MCF 10A (cell line): ENCODE data around the gene CDK19. TPM values are rescaled to one million over a fixed set of nuclear protein-coding genes. Genes with fewer than 3 reads are reported as not detected.

Experiments
- BruUV-seq: library from RNA; stranded (reverse); fragments of 400-500 nt; replicated peaks from 2 replicates; lab custom pipeline; 2021; lab: Mats Ljungman, UMichigan
- CTCF ChIA-PET: fragments of 300-600 bp; sonication (Branson Sonifier 250); formaldehyde crosslinking; extraction: SDS; loops from one replicate; lab custom pipeline; 2021; ENCODE audit warnings: antibody characterized with exemption, inconsistent platforms; lab: Yijun Ruan, JAX
- POLR2A ChIA-PET: fragments of 300-600, 350-650 bp; sonication (Branson Sonifier 250); formaldehyde crosslinking; extraction: SDS; loops from one replicate; lab custom pipeline; 2020; ENCODE audit warnings: antibody characterized with exemption, inconsistent platforms; lab: Yijun Ruan, JAX
- DNase-seq: peaks from one replicate; pipeline ENCODE4 v3.0.0-alpha.2; 2018; ENCODE audit not compliant: unreplicated experiment
- H3K27ac Mint-ChIP-seq: one replicate; pipeline ENCODE4 v1.8.0; 2022; ENCODE audit warnings: mild to moderate bottlenecking, low read depth, mixed read lengths; ENCODE audit not compliant: unreplicated experiment
- H3K27me3 Mint-ChIP-seq: one replicate; pipeline ENCODE4 v1.8.0; 2022; ENCODE audit warnings: mixed read lengths; ENCODE audit not compliant: insufficient read depth, unreplicated experiment
- H3K36me3 Mint-ChIP-seq: one replicate; pipeline ENCODE4 v1.8.0; 2022; ENCODE audit warnings: mild to moderate bottlenecking, moderate library complexity, mixed read lengths; ENCODE audit not compliant: insufficient read depth, unreplicated experiment
- H3K4me1 Mint-ChIP-seq: one replicate; pipeline ENCODE4 v1.8.0; 2022; ENCODE audit warnings: mixed read lengths; ENCODE audit not compliant: insufficient read depth, unreplicated experiment
- H3K4me3 Mint-ChIP-seq: one replicate; pipeline ENCODE4 v1.8.0; 2022; ENCODE audit warnings: mild to moderate bottlenecking, moderate library complexity, mixed read lengths; ENCODE audit not compliant: unreplicated experiment
- H3K9me3 Mint-ChIP-seq: one replicate; pipeline ENCODE4 v1.8.0; 2022; ENCODE audit warnings: mixed read lengths; ENCODE audit not compliant: unreplicated experiment
- intact Hi-C: fragments of 100-400 bp; cut with micrococcal nuclease; formaldehyde crosslinking; loops from 2 replicates; pipeline ENCODE4 v1.14.1; 2022
- total RNA-seq: library from RNA; stranded (reverse); gene quantifications from 2 replicates; pipeline ENCODE4 v1.2.3, GENCODE V29; 2022
- TF ChIP-seq, protein P1 (sequence below): fragments of 200-600 bp; IDR thresholded peaks from one replicate; pipeline ENCODE4 v1.8.0; 2022; ENCODE audit warnings: antibody characterized with exemption, mild to moderate bottlenecking; ENCODE audit not compliant: unreplicated experiment

CDK19 gene
- total RNA-seq, 1 experiment from 2014 or later: 10.2 TPM

DNA sequence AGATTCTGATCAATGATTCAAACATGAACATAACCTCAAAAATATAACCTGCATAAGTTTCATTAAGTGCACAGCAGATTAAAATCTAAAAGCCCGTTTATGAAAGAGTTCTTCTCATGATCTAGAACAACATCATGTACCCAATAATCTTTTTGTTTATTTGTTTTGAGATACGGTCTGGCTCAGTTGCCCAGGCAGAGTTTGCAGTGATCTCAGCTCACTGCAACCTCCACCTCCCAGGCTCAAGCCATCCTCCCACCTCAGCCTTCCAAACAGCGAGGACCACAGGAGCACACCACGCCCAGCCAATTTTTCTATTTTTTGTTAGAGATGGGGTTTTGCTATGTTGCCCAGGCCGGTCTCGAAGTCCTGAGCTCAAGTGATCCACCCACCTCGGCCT, 149.7 kb downstream of the CDK19 start:
- intact Hi-C loops: no loop called here
- Mint-ChIP-seq H3K27me3 (no peaks in the 10 kb centered on the region), H3K9me3 (no peaks in the 10 kb centered on the region), H3K4me1 (peaks cover 29% of the 10 kb centered on the region), H3K4me3 (no peak overlapping the region), H3K27ac (no peak overlapping the region), H3K36me3 (no peaks in the 10 kb centered on the region)
- BruUV-seq: no TSS peak
- no peak for DNase-seq
- POLR2A ChIA-PET: no interaction called here
- TF ChIP-seq, protein P1, sequence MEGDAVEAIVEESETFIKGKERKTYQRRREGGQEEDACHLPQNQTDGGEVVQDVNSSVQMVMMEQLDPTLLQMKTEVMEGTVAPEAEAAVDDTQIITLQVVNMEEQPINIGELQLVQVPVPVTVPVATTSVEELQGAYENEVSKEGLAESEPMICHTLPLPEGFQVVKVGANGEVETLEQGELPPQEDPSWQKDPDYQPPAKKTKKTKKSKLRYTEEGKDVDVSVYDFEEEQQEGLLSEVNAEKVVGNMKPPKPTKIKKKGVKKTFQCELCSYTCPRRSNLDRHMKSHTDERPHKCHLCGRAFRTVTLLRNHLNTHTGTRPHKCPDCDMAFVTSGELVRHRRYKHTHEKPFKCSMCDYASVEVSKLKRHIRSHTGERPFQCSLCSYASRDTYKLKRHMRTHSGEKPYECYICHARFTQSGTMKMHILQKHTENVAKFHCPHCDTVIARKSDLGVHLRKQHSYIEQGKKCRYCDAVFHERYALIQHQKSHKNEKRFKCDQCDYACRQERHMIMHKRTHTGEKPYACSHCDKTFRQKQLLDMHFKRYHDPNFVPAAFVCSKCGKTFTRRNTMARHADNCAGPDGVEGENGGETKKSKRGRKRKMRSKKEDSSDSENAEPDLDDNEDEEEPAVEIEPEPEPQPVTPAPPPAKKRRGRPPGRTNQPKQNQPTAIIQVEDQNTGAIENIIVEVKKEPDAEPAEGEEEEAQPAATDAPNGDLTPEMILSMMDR: no peak
- CTCF ChIA-PET: interaction anchor here (0.6 to 0.7 kb wide), 2 partner anchors 13 to 216 kb away, joined by 3 read pairs; no protein-coding TSS in a partner anchor

GRCh38 chr6:110664933-110665332, 150.3 kb downstream of the CDK19 start:
- BruUV-seq: no TSS peak
- Mint-ChIP-seq H3K4me3 (no peak overlapping the region), H3K4me1 (peaks cover 29% of the 10 kb centered on the region), H3K9me3 (no peaks in the 10 kb centered on the region), H3K27me3 (no peaks in the 10 kb centered on the region), H3K36me3 (no peaks in the 10 kb centered on the region), H3K27ac (no peak overlapping the region)
- DNase-seq: no peak
- ChIA-PET CTCF (no interaction called here), POLR2A (no interaction called here)
- TF ChIP-seq, protein P1: no peak
- intact Hi-C loops: no loop called here

DNA sequence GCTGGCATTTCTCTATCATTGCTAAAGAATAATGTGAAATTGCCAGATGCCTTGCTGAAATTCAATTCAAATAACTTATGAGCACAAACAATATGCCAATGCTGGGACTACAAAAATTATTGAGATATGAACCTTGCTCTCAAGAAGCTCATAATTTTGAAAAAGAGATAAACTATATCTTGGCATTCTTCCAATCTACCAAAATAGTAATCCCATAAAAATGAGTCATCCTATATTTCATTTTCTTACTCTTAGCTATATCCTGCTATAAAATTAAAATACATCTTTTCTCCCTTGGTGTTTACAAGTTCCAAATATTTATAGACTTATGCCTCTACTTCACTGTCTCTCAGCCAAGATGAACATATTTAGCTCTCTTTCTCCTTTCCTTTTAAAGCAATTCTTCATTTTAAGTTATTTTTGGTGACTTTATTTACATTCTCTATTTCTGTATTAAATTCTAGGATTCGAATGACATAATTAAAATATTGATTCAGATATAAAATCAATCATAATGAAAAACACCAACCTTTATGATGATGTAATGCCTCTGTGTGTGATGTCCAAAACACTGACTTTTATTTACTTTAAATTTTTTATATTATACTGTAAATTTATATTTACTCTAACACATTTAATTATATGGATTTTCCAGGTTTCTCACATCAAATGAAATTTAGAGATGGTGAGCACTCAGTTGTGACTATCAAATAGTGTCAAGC, 152.6 kb downstream of the CDK19 start:
- peak; percentile 13 for DNase-seq
- POLR2A ChIA-PET: interaction anchor here (0.7 to 2.0 kb wide), 5 partner anchors 8 to 213 kb away, joined by 3 to 13 read pairs (median 3); partner anchors contain the start of genes AMD1 and CDK19
- intact Hi-C loops: no loop called here

GRCh38 chr6:110661414-110661813, 153.9 kb downstream of the CDK19 start:
- intact Hi-C loops: no loop called here
- Mint-ChIP-seq H3K27me3 (no peaks in the 10 kb centered on the region), H3K9me3 (no peaks in the 10 kb centered on the region), H3K4me3 (no peak overlapping the region), H3K27ac (no peak overlapping the region), H3K4me1 (peaks cover 29% of the 10 kb centered on the region), H3K36me3 (no peaks in the 10 kb centered on the region)
- ChIA-PET CTCF (interaction anchor here (1.0 to 1.4 kb wide), 2 partner anchors 9 to 21 kb away, joined by 3 to 6 read pairs; no protein-coding TSS in a partner anchor), POLR2A (interaction anchor here (0.6 to 2.0 kb wide), 5 partner anchors 19 to 214 kb away, joined by 3 to 13 read pairs (median 3); partner anchors contain the start of gene AMD1)
- peak; percentile 73 for DNase-seq
- no TSS peak for BruUV-seq
- TF ChIP-seq, protein P1: no peak

More for the DNA sequence above, 152.6 kb downstream of the CDK19 start:
- Mint-ChIP-seq H3K27me3 (no peaks in the 10 kb centered on the region), H3K9me3 (no peaks in the 10 kb centered on the region), H3K4me1 (peaks cover 29% of the 10 kb centered on the region), H3K4me3 (no peak overlapping the region), H3K36me3 (no peaks in the 10 kb centered on the region), H3K27ac (peak overlapping the region; percentile 1)
- TF ChIP-seq, protein P1: no peak
- BruUV-seq: no TSS peak
- CTCF ChIA-PET: interaction anchor here (0.6 to 1.4 kb wide), 3 partner anchors 10 to 17 kb away, joined by 3 to 6 read pairs (median 3); no protein-coding TSS in a partner anchor
